Karpas-422 (cell line): ENCODE data around the gene PRKG1. TPM values are rescaled to one million over a fixed set of nuclear protein-coding genes. Genes with fewer than 3 reads are reported as not detected.

Experiments used
- DNase-seq: peaks from one replicate; pipeline ENCODE4 v3.0.0-alpha.2; 2015
- H2AFZ ChIP-seq: fragments of 200-600 bp; sonication (generic); 2 replicates; pipeline ENCODE4 v1.6.1; 2014; ENCODE audit warnings: antibody characterized with exemption, low read length, mixed read lengths
- H3K27ac ChIP-seq: fragments of 200-600 bp; sonication (generic); 2 replicates; pipeline ENCODE4 v1.5.1; 2014; ENCODE audit warnings: mild to moderate bottlenecking, low read length, moderate library complexity
- H3K27me3 ChIP-seq: fragments of 200-600 bp; sonication (generic); 2 replicates; pipeline ENCODE4 v1.6.1; 2014; ENCODE audit warnings: low read length, mixed read lengths
- H3K36me3 ChIP-seq: fragments of 200-600 bp; sonication (generic); 2 replicates; pipeline ENCODE4 v1.6.1; 2014; ENCODE audit warnings: low read length, mixed read lengths; ENCODE audit not compliant: insufficient read depth
- H3K4me1 ChIP-seq: fragments of 200-600 bp; sonication (generic); 2 replicates; pipeline ENCODE4 v1.6.1; 2014; ENCODE audit warnings: mild to moderate bottlenecking, low read length, mixed read lengths
- H3K4me2 ChIP-seq: fragments of 200-600 bp; sonication (generic); 2 replicates; pipeline ENCODE4 v1.6.1; 2014; ENCODE audit warnings: low read length, low read depth, mild to moderate bottlenecking; ENCODE audit not compliant: poor library complexity, severe bottlenecking
- H3K4me3 ChIP-seq: fragments of 200-600 bp; sonication (generic); 2 replicates; pipeline ENCODE4 v1.5.1; 2014; ENCODE audit warnings: mild to moderate bottlenecking, antibody characterized with exemption, low read length, mixed read lengths
- H3K79me2 ChIP-seq: fragments of 200-600 bp; sonication (generic); 2 replicates; pipeline ENCODE4 v1.6.1; 2014; ENCODE audit warnings: mild to moderate bottlenecking, low read length, mixed read lengths
- H3K9ac ChIP-seq: fragments of 200-600 bp; sonication (generic); 2 replicates; pipeline ENCODE4 v1.6.0; 2014; ENCODE audit warnings: low read length
- H3K9me2 ChIP-seq: fragments of 200-600 bp; sonication (generic), shearing (Covaris generic); replicated peaks from 2 replicates; pipeline ENCODE4 v1.6.0; 2014; ENCODE audit warnings: mild to moderate bottlenecking, low read length, moderate library complexity; ENCODE audit not compliant: insufficient read depth
- H3K9me3 ChIP-seq: fragments of 300-700, 200-600 bp; sonication (generic); 2 replicates; pipeline ENCODE4 v1.6.1; 2014; ENCODE audit warnings: low read length, mixed read lengths
- H4K20me1 ChIP-seq: fragments of 200-600 bp; sonication (generic); 2 replicates; pipeline ENCODE4 v1.6.1; 2014; ENCODE audit warnings: mild to moderate bottlenecking, antibody characterized with exemption, low read length, low read depth; ENCODE audit not compliant: insufficient read depth
- total RNA-seq: library from RNA; depleted of rRNA; stranded (reverse); fragments of >200 nt; shearing (Covaris generic); gene quantifications from 2 replicates; pipeline ENCODE4 v1.2.3, GENCODE V29; 2014; ENCODE audit warnings: low replicate concordance

Gene PRKG1
- total RNA-seq, 1 experiment from 2014 or later = not detected

DNA sequence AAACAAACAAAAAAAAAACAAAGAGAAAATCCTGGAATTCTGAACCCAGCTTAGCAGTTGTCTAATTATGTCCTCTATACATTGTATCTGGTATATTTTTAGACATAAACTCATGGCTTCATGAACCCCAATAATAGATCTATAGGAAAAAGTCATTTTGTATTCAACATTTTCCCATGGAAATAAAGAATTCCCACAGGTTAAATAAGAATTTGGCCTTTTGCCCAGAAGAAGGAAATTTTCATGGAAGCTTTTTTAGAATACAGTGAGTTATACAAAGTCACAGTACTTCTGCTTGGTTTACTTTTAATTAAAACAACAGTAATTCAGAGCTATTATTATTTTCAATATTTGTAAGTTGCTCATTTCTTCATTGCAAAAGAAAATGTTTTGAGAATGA lies 2.1 kb upstream of the PRKG1 start:
- Histone ChIP-seq H3K27me3 (no peaks in the 10 kb centered on the region), H3K9me2 (no peaks in the 10 kb centered on the region), H3K79me2 (no peaks in the 10 kb centered on the region), H4K20me1 (no peaks in the 10 kb centered on the region), H3K36me3 (no peaks in the 10 kb centered on the region), H2AFZ (no peak overlapping the region), H3K4me3 (no peak overlapping the region), H3K4me1 (no peaks in the 10 kb centered on the region), H3K9me3 (no peaks in the 10 kb centered on the region), H3K4me2 (no peak overlapping the region), H3K9ac (no peak overlapping the region), H3K27ac (no peak overlapping the region)
- DNase-seq = no peak

DNA sequence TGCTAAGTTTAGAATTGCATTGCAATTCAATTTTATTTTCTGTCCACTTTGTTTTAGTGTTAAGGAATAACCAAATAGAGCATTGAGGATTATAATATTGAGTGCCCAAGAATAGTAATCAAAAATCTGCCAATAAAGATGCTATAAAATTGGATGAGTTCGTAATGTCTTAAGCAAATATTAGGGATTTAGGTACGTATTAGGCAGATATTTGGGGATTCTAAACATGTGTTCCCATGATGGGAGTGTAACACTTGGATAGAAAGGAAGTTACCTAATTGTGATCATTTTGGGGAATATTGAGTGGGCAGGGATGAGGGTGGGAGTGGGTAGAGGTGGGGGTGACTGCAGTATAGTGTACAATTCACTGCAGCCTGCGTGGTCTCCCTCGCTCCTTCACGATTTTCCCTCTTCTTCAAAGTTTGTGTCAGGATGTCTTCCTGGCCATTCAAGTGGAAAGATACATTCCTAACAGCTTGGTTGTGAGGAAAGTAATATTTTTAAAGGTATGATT lies 1.3 kb upstream of the PRKG1 start:
- H3K27me3 ChIP-seq = no peaks in the 10 kb centered on the region
- H4K20me1 ChIP-seq = no peaks in the 10 kb centered on the region
- DNase-seq = no peak
- no peaks in the 10 kb centered on the region for H3K9me3 ChIP-seq
- H3K27ac ChIP-seq = no peak overlapping the region
- H2AFZ ChIP-seq = no peak overlapping the region
- no peak overlapping the region for H3K9ac ChIP-seq
- no peaks in the 10 kb centered on the region for H3K9me2 ChIP-seq
- no peaks in the 10 kb centered on the region for H3K4me1 ChIP-seq
- H3K36me3 ChIP-seq = no peaks in the 10 kb centered on the region
- no peak overlapping the region for H3K4me2 ChIP-seq
- H3K79me2 ChIP-seq = no peaks in the 10 kb centered on the region
- no peak overlapping the region for H3K4me3 ChIP-seq

DNA sequence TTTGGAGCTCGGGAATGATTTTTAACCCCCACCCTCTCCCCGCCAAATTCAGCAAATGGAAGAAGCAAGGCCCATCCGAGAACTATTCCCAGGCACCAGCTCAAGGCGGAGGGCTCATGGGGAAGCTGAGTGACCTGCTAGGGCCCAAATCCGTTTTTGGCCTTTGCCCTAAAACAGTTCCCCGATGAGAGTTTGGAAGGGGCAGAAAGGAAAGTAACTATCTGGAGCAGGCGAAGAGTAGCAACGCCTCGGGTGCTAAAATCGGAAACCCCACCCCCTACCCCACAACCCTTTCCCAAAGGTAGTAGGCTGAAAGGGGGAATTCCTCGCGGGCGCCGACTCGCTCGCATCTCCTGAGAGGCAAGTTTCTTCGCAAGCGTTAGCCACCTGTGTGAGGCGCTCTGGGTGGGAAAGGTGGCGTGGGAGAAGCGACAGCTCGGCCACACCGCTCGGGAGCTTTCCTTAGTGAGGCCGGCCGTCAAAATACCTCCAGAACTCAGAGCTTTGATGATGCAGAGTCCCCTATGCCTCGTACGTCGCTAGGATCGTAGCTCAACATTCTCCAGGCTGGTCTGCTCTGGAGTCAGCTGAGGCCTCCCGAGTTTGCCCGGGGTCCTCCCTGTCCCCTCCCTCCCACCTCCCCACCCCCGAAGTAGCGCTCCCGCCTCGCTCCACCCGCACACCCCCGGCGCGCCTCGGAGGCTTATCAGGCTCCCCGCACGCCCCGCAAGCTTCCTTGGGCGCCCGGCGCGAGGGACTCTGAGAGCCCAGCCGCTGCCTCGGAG lies 642 bp upstream of the PRKG1 start:
- Histone ChIP-seq H3K4me3 (no peak overlapping the region), H3K9me2 (no peaks in the 10 kb centered on the region), H3K27me3 (no peaks in the 10 kb centered on the region), H3K36me3 (no peaks in the 10 kb centered on the region), H3K4me2 (no peak overlapping the region), H3K79me2 (no peaks in the 10 kb centered on the region), H3K9me3 (no peaks in the 10 kb centered on the region), H4K20me1 (no peaks in the 10 kb centered on the region), H3K9ac (no peak overlapping the region), H3K4me1 (no peaks in the 10 kb centered on the region), H2AFZ (no peak overlapping the region), H3K27ac (no peak overlapping the region)
- DNase-seq = no peak

DNA sequence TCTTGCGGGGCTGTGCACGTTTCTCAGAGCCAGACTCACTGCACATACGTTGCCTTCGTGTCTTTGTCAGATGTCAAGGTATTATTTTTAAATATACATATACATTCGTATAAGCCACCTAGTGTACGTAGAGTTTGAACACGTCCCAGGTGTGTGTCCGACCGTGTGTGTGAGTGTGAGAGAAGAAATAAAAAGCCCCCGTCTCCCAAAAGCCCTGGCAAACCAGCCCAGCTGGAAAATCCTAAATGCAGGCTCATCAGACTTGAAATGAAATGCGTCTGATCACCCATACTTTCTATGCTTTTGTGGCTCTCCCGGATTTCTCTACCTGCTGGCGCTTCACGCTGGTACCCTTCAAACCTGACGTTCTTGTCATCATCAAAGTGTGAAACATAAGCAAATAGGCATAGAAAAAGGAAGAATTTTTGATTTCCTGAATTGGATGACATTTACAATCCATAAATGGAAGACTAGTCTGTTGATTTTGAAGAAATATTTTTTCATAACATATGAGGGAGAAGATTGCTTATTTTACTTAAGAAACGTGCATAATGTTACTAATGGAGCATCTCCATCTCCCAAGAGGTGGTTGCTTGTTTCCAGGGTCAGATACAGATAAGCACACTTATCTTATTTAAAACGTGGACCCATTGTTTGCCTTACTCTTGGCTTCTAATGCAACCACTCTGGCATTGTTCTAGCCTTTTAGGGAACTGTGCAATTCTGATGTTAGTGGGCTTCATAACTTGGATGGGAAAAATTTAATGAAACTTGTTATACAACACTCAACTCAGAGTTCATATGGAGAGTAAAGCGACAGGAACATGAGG lies 971 bp downstream of the PRKG1 start:
- Histone ChIP-seq H3K79me2 (no peaks in the 10 kb centered on the region), H3K36me3 (no peaks in the 10 kb centered on the region), H3K4me3 (no peak overlapping the region), H3K9ac (no peak overlapping the region), H3K4me1 (no peaks in the 10 kb centered on the region), H3K9me2 (no peaks in the 10 kb centered on the region), H3K9me3 (no peaks in the 10 kb centered on the region), H3K4me2 (no peak overlapping the region), H3K27me3 (no peaks in the 10 kb centered on the region), H2AFZ (no peak overlapping the region), H4K20me1 (no peaks in the 10 kb centered on the region), H3K27ac (no peak overlapping the region)
- DNase-seq = no peak

DNA sequence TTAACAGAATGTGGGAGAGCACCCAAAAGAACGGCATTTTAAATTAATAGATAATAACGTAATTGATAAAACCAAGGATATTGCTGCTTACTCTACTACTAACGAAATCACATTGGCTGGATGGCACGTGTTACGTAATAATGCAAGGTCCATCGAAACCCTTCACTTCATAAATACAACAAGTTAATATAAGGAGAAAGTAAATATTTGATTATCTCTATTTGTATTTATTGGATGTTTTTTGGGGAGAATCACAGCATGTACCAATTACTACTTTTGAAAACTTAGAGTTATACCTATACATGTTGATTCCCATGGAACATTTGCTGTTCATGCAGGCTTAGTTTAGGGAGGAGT lies 1.6 kb downstream of the PRKG1 start:
- Histone ChIP-seq H3K9me2 (no peaks in the 10 kb centered on the region), H3K36me3 (no peaks in the 10 kb centered on the region), H4K20me1 (no peaks in the 10 kb centered on the region), H3K27me3 (no peaks in the 10 kb centered on the region), H3K4me1 (no peaks in the 10 kb centered on the region), H2AFZ (no peak overlapping the region), H3K79me2 (no peaks in the 10 kb centered on the region), H3K9ac (no peak overlapping the region), H3K4me2 (no peak overlapping the region), H3K4me3 (no peak overlapping the region), H3K27ac (no peak overlapping the region), H3K9me3 (no peaks in the 10 kb centered on the region)
- DNase-seq = no peak

DNA sequence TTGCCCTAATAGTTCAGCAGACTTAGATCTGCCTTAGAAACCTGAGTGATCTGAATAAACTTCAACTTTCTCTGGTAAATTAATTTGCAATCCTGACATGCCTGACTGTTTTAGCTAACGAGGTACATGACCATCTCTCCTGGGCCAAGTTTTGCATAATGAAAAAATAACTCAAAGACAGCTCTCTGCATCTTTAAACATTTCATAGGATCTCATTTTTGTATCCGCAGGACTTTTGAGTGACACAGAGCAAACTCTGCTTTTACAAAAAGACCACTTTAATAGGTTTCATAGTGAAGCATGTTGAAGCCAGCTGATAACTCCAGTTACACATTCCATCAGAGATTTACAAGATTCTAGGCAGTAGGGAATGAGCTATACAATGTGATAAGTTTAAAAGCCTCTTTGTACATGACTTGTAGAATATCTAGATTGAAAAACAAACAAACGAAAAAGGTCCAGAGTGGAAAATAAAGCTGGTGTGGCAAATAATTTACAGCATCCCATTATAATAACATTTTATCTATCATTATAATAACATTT lies 2.1 kb downstream of the PRKG1 start:
- Histone ChIP-seq H3K9ac (no peak overlapping the region), H3K4me1 (no peaks in the 10 kb centered on the region)
- DNase-seq = no peak

DNA sequence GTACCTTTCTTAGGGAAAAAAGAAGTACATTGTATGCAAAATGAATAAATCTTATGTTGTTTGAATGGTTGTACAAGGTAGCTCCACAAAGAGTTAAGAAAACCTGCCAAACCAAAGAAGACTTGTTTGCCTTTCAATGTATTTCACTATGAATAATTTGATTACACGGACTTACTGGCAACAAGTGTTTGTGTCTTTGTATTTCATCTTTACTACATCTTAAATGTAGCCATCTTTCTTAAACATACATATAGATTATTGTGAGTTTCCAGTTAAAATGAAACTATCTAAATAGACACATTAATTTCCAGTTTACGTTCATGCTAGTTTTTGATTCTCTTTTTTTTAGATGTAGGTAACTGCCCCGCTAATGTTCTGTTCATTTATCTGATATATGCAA lies 2.8 kb downstream of the PRKG1 start:
- Histone ChIP-seq H3K9me2 (no peaks in the 10 kb centered on the region), H3K9me3 (no peaks in the 10 kb centered on the region), H3K4me1 (no peaks in the 10 kb centered on the region), H3K27me3 (no peaks in the 10 kb centered on the region), H3K4me3 (no peak overlapping the region), H4K20me1 (no peaks in the 10 kb centered on the region), H3K9ac (no peak overlapping the region), H2AFZ (no peak overlapping the region), H3K27ac (no peak overlapping the region), H3K36me3 (no peaks in the 10 kb centered on the region), H3K4me2 (no peak overlapping the region), H3K79me2 (no peaks in the 10 kb centered on the region)
- no peak for DNase-seq

More for the DNA sequence above, 2.1 kb downstream of the PRKG1 start:
- Histone ChIP-seq H3K9me3 (no peaks in the 10 kb centered on the region), H2AFZ (no peak overlapping the region), H3K36me3 (no peaks in the 10 kb centered on the region), H3K27me3 (no peaks in the 10 kb centered on the region), H4K20me1 (no peaks in the 10 kb centered on the region), H3K4me3 (no peak overlapping the region), H3K9me2 (no peaks in the 10 kb centered on the region), H3K27ac (no peak overlapping the region), H3K79me2 (no peaks in the 10 kb centered on the region), H3K4me2 (no peak overlapping the region)

DNA sequence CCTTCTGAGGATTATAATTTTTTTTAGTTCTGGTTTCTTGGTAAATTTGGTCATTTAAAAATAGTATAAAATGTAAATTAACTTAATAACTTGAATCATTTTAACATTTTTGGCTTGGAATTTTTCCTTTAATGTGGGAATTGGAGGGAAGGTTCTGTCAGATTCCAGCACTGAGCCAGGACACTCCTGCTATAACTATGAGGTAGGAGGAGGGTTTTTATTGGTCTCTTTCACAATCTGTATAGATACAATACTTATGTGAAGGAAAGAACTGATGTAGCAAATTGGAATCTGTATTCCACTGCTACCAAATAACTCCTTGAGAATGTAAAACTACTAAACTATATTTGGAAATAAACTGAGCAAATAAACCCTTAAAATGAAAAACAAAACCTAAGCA lies 3.2 kb downstream of the PRKG1 start:
- Histone ChIP-seq H3K36me3 (no peaks in the 10 kb centered on the region), H3K4me3 (no peak overlapping the region), H3K4me1 (no peaks in the 10 kb centered on the region), H3K27ac (no peak overlapping the region), H3K9me2 (no peaks in the 10 kb centered on the region), H3K9ac (no peak overlapping the region), H3K9me3 (no peaks in the 10 kb centered on the region), H3K27me3 (no peaks in the 10 kb centered on the region), H3K79me2 (no peaks in the 10 kb centered on the region), H4K20me1 (no peaks in the 10 kb centered on the region), H2AFZ (no peak overlapping the region), H3K4me2 (no peak overlapping the region)
- no peak for DNase-seq
